CD4-positive, alpha-beta memory T cell (primary cell): Measurements from ENCODE around the gene FAM171A2. TPM values are rescaled to one million over a fixed set of nuclear protein-coding genes. Genes with fewer than 3 reads are reported as not detected.
"Not testable (repeated sequence)": the region's sequence is repeated elsewhere in the genome, so short reads cannot be mapped to it uniquely, and the experiment has no call there.

Experiments used
- CTCF ChIA-PET: fragments of 350-600 bp; sonication (Branson Sonifier 250); formaldehyde crosslinking; loops from one replicate; lab custom pipeline; 2021; ENCODE audit warnings: inconsistent platforms; ENCODE audit not compliant: partially characterized antibody; lab: Charles Lee
- POLR2A ChIA-PET: fragments of 350-600 bp; sonication (Branson Sonifier 250); formaldehyde crosslinking; loops from one replicate; lab custom pipeline; 2021; ENCODE audit not compliant: partially characterized antibody; lab: Charles Lee
- DNase-seq, 5 donors: peaks; one replicate each; pipeline versions ENCODE4 v3.0.0 to v3.0.0-alpha.2; 2020 to 2022; ENCODE audit warnings: mixed read lengths in 1 of 5
- H3K27ac ChIP-seq: one replicate; pipeline ENCODE4 v1.7.0; 2013; ENCODE audit warnings: low read depth, low read length
- H3K27me3 ChIP-seq: 2 replicates; pipeline ENCODE4 v1.7.0; 2013; ENCODE audit warnings: mild to moderate bottlenecking, low read length, moderate library complexity; ENCODE audit not compliant: insufficient read depth
- H3K36me3 ChIP-seq: 2 replicates; pipeline ENCODE4 v1.7.0; 2013; ENCODE audit warnings: mild to moderate bottlenecking, low read length, moderate library complexity; ENCODE audit not compliant: insufficient read depth
- H3K4me1 ChIP-seq: 2 replicates; pipeline ENCODE4 v1.7.0; 2013; ENCODE audit warnings: mild to moderate bottlenecking, low read length, moderate library complexity; ENCODE audit not compliant: insufficient read depth
- H3K4me3 ChIP-seq, 2 donors: one replicate each; pipeline ENCODE4 v1.7.0; 2013; ENCODE audit warnings: low read length in 2 of 2, mild to moderate bottlenecking in 1 of 2
- H3K9me3 ChIP-seq, 2 donors: one replicate each; pipeline ENCODE4 v1.7.0; 2013; ENCODE audit warnings: low read length in 2 of 2, control low read depth in 1 of 2; ENCODE audit not compliant: control insufficient read depth in 1 of 2
- H3K27ac Mint-ChIP-seq, 7 donors: one replicate each; pipeline ENCODE4 v1.8.0; 2020 to 2021; ENCODE audit warnings: mixed read lengths in 7 of 7, mild to moderate bottlenecking in 6 of 7, inconsistent platforms in 3 of 7, moderate library complexity in 3 of 7
- H3K27me3 Mint-ChIP-seq, 2 donors: one replicate each; pipeline ENCODE4 v1.8.0; 2020 to 2021; ENCODE audit warnings: mixed read lengths in 2 of 2
- H3K36me3 Mint-ChIP-seq, 2 donors: one replicate each; pipeline ENCODE4 v1.8.0; 2020 to 2021; ENCODE audit warnings: mixed read lengths in 2 of 2, inconsistent platforms in 1 of 2, mild to moderate bottlenecking in 1 of 2
- H3K4me1 Mint-ChIP-seq, 4 donors: one replicate each; pipeline ENCODE4 v1.8.0; 2020 to 2021; ENCODE audit warnings: mixed read lengths in 4 of 4, mild to moderate bottlenecking in 1 of 4
- H3K4me3 Mint-ChIP-seq, 8 donors: one replicate each; pipeline ENCODE4 v1.8.0; 2020 to 2021; ENCODE audit warnings: mixed read lengths in 8 of 8, mild to moderate bottlenecking in 7 of 8, moderate library complexity in 6 of 8, inconsistent platforms in 3 of 8
- H3K9me3 Mint-ChIP-seq, 8 donors: one replicate each; pipeline ENCODE4 v1.8.0; 2020 to 2021; ENCODE audit warnings: mixed read lengths in 8 of 8, mild to moderate bottlenecking in 5 of 8, inconsistent platforms in 3 of 8, moderate library complexity in 1 of 8
- intact Hi-C: fragments of 100-400 bp; cut with micrococcal nuclease; formaldehyde crosslinking; loops from one replicate; pipeline ENCODE4 v1.15.1; 2023
- polyA plus RNA-seq, 2 donors: library from polyadenylated mRNA; unstranded; fragments of 300-500 nt; fragmentation: Illumina TruSeq; gene quantifications; one replicate each; pipeline ENCODE4 v1.2.3, GENCODE V29; 2021
- total RNA-seq, 2 experiments: library from RNA; stranded (reverse); gene quantifications; one replicate each; pipeline ENCODE4 v1.2.3, GENCODE V29; 2021

The FAM171A2 gene
- total and polyA plus RNA-seq, 4 experiments from 2014 or later: 0.13 to 0.72 (median 0.52) TPM; not detected in 1

DNA sequence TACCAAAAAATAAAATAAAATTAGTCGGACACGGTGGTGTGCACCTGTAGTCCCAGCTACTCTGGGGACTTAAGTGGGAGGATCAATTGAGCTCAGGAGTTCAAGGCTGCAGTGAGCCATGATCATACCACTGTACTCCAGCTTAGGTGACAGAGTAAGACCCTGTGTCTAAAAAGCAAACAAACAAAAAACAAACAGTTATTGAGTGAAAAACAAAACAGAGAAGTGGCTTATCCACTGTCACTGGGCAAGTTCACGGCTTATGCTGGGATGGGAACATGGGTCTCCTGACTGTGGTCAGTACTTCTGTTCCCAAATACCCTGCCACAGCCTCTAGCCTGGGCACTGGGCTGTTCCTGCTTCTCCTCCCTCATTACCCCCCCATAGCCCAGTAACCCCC is 28.1 kb downstream of the FAM171A2 start:
- CTCF ChIA-PET: interaction anchor here (1.0 to 7.4 kb wide), 2 partner anchors 10 to 126 kb away, joined by 4 to 32 read pairs; partner anchors contain the start of gene GRN
- H3K9me3 Mint-ChIP-seq: no peaks in the 10 kb centered on the region
- H3K4me3 Mint-ChIP-seq: no peak overlapping the region
- peaks cover 5 to 11% (median 6%) of the 10 kb centered on the region in 4 donors for H3K4me1 Mint-ChIP-seq
- POLR2A ChIA-PET: no interaction called here
- no peaks in the 10 kb centered on the region for H3K27me3 ChIP-seq
- no peak overlapping the region for H3K27ac Mint-ChIP-seq
- no peaks in the 10 kb centered on the region for H3K36me3 ChIP-seq
- H3K27ac ChIP-seq: no peak overlapping the region
- intact Hi-C loops: no loop called here
- H3K27me3 Mint-ChIP-seq: peaks cover 3 to 9% of the 10 kb centered on the region in 2 donors
- H3K4me1 ChIP-seq: no peaks in the 10 kb centered on the region
- no peaks in the 10 kb centered on the region for H3K36me3 Mint-ChIP-seq
- no peaks in the 10 kb centered on the region for H3K9me3 ChIP-seq
- no peak for DNase-seq
- no peak overlapping the region for H3K4me3 ChIP-seq

DNA sequence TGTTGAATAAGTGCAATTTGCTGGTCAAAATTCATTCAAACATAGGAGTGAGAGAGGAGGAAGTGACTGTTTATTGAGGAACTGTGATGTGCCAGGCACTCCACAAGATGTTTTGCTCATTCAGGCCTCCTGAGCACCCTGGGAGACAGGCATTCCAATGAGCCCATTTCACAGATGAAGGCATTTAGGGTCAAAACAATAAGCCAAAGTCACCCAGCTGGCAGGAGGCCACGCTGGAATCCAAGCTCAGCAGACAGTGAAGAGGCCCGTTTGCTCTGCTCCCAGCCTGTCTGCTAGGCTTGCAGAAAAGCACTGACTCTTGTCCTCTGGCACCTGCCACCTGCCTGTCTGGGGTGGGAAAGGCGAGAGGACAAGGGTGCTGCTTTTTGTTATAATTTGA is 28.9 kb downstream of the FAM171A2 start:
- no peak for DNase-seq
- Mint-ChIP-seq H3K4me3 (no peak overlapping the region), H3K9me3 (no peaks in the 10 kb centered on the region), H3K4me1 (peaks cover 5 to 11% (median 6%) of the 10 kb centered on the region in 4 donors), H3K27ac (no peak overlapping the region), H3K27me3 (peaks cover 3 to 5% of the 10 kb centered on the region in 2 donors), H3K36me3 (no peaks in the 10 kb centered on the region)
- intact Hi-C loops: no loop called here
- H3K27me3 ChIP-seq: no peaks in the 10 kb centered on the region
- ChIA-PET POLR2A (interaction anchor here (1.5 kb wide), 1 partner anchor 125 kb away, joined by 4 read pairs; no protein-coding TSS in a partner anchor), CTCF (interaction anchor here (0.8 to 7.4 kb wide), 4 partner anchors 10 to 146 kb away, joined by 3 to 32 read pairs (median 4); partner anchors contain the start of gene GRN)
- H3K4me3 ChIP-seq: no peak overlapping the region
- no peaks in the 10 kb centered on the region for H3K9me3 ChIP-seq
- H3K27ac ChIP-seq: no peak overlapping the region
- H3K4me1 ChIP-seq: no peaks in the 10 kb centered on the region
- no peaks in the 10 kb centered on the region for H3K36me3 ChIP-seq

DNA sequence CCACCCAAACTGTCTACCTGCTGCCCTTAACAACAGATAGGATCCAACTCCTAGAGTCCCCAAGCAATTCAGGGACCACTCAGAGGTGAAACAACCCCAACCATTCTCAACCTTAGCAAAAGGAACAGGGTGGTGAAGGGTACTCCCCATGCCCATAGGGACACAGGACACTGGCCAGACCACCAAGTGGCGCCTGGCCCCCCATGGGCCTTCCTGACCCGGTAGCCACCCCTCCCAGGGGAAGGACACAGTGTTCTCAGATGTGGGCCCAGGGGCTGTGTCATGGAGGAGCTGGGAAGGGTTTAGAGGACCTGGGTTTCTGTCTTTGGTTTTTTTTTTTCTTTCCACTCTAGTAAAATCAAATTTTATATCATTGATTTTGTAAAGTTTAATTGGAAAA is 29.3 kb downstream of the FAM171A2 start:
- no peaks in the 10 kb centered on the region for H3K36me3 ChIP-seq
- H3K36me3 Mint-ChIP-seq: no peaks in the 10 kb centered on the region
- H3K9me3 Mint-ChIP-seq: no peaks in the 10 kb centered on the region
- H3K27ac Mint-ChIP-seq: no peak overlapping the region
- peaks cover 5 to 11% (median 6%) of the 10 kb centered on the region in 4 donors for H3K4me1 Mint-ChIP-seq
- H3K27me3 ChIP-seq: no peaks in the 10 kb centered on the region
- POLR2A ChIA-PET: interaction anchor here (0.8 to 1.5 kb wide), 2 partner anchors 9 to 124 kb away, joined by 3 to 4 read pairs; no protein-coding TSS in a partner anchor
- no peak overlapping the region for H3K4me3 Mint-ChIP-seq
- H3K4me3 ChIP-seq: no peak overlapping the region
- no peak for DNase-seq
- H3K27ac ChIP-seq: no peak overlapping the region
- CTCF ChIA-PET: interaction anchor here (0.8 to 7.4 kb wide), 3 partner anchors 11 to 146 kb away, joined by 3 to 32 read pairs (median 3); partner anchors contain the start of gene GRN
- H3K9me3 ChIP-seq: no peaks in the 10 kb centered on the region
- no peaks in the 10 kb centered on the region for H3K4me1 ChIP-seq
- H3K27me3 Mint-ChIP-seq: peaks cover 3 to 5% of the 10 kb centered on the region in 2 donors
- intact Hi-C loops: no loop called here

DNA sequence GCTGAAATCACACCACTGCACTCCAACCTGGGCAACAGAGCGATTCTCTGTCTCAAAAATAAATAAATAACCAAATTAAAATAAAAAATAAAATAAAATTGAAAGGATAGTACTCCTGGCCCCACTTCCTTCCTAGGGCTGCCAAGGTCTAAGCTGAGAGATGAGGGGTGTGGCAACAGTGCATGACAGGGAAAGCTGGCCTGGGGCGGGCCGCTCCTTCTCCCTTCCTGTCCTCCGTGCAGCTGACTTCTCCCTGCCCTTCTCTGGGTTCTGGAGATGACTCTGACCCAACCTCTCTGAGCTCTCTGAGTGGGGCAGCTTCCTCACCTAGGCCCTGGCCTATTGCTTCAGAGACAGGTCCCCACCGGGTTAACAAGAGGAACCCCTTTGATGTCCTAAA is 30.3 kb downstream of the FAM171A2 start:
- CTCF ChIA-PET: interaction anchor here (0.6 to 7.4 kb wide), 6 partner anchors 12 to 129 kb away, joined by 3 to 107 read pairs (median 4); partner anchors contain the start of gene GRN
- Histone ChIP-seq H3K4me3 (no peak overlapping the region), H3K4me1 (no peaks in the 10 kb centered on the region), H3K27me3 (no peaks in the 10 kb centered on the region), H3K36me3 (no peaks in the 10 kb centered on the region), H3K27ac (no peak overlapping the region), H3K9me3 (no peaks in the 10 kb centered on the region)
- POLR2A ChIA-PET: interaction anchor here (0.8 to 1.5 kb wide), 2 partner anchors 8 to 123 kb away, joined by 3 to 4 read pairs; no protein-coding TSS in a partner anchor
- Mint-ChIP-seq H3K4me3 (no peak overlapping the region), H3K4me1 (peaks cover 5 to 7% (median 6%) of the 10 kb centered on the region in 4 donors), H3K27ac (no peak overlapping the region), H3K9me3 (no peaks in the 10 kb centered on the region), H3K27me3 (peaks cover 3 to 5% of the 10 kb centered on the region in 2 donors), H3K36me3 (no peaks in the 10 kb centered on the region)
- no peak for DNase-seq
- intact Hi-C loops: no loop called here

DNA sequence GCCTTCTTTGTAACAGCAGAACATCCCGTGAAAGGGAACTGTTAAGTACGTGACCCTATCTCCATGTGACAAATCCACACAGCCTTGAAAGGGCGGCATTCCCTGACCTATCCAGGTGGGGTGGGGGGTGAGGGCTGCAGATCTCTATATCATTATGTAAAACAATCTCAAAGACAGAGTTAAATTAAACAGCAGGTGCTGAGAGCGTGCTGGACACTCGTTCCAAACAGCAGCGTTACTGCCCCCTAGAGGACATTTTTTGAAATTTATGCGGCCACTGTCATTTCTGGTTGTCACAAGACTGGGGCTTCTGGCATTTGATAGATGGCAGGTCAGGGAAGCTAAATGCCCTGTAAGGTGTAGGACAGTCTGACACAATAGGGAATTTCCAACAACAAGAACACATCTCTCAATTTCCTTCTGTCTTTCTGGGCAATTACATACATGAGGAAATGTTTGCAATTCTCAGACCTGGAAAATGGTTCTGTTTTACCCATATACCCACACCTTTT is 32.3 kb downstream of the FAM171A2 start:
- Mint-ChIP-seq H3K9me3 (no peaks in the 10 kb centered on the region), H3K4me1 (peaks cover 10 to 23% (median 14%) of the 10 kb centered on the region in 4 donors), H3K27ac (peak overlapping the region in 3 of 7 donors; percentile 25 to 77 (median 70)), H3K36me3 (peaks cover 0 to 2% of the 10 kb centered on the region in 2 donors), H3K27me3 (no peaks in the 10 kb centered on the region), H3K4me3 (peak overlapping the region in 1 of 8 donors; percentile 39)
- H3K27me3 ChIP-seq: no peaks in the 10 kb centered on the region
- POLR2A ChIA-PET: interaction anchor here (0.7 to 2.0 kb wide), 10 partner anchors 16 to 208 kb away, joined by 3 to 17 read pairs (median 4); partner anchors contain the start of genes HDAC5, TMUB2 and UBTF
- peak; percentile 69 to 79 (median 74) for DNase-seq
- H3K27ac ChIP-seq: no peak overlapping the region
- H3K4me3 ChIP-seq: no peak overlapping the region
- intact Hi-C loops: loop anchor here (1.0 to 2.0 kb wide), 3 partner anchors 13 to 190 kb away; partner anchors contain the start of genes GRN and HROB
- H3K4me1 ChIP-seq: peaks cover 4% of the 10 kb centered on the region
- H3K9me3 ChIP-seq: no peaks in the 10 kb centered on the region
- CTCF ChIA-PET: interaction anchor here (0.7 to 7.4 kb wide), 30 partner anchors 10 to 387 kb away, joined by 3 to 107 read pairs (median 5); partner anchors contain the start of genes FAM171A2, GRN, HDAC5 and HROB
- no peaks in the 10 kb centered on the region for H3K36me3 ChIP-seq

DNA sequence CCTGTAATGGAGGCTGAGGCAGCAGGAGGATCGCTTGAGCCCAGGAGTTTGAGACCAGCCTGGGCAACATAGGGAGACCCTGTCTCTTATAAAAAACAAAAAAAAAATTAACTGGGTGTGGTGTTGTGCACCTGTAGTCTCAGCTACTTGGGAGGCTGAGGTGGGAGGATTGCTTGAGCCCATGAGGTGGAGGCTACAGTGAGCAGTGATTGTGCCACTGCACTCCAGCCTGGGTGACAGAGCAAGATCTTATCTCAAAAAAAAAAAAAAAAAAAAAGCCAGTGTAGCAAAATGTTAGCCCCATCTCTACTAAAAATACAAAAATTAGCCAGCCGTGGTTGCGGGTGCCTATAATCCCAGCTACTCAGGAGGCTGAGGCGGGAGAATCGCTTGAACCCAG is 33.4 kb downstream of the FAM171A2 start:
- intact Hi-C loops: loop anchor here (2.0 kb wide), 1 partner anchor 15 kb away; the partner anchor contains the start of gene GRN
- POLR2A ChIA-PET: interaction anchor here (0.7 to 2.4 kb wide), 12 partner anchors 15 to 207 kb away, joined by 3 to 17 read pairs (median 4); partner anchors contain the start of genes HDAC5, TMUB2 and UBTF

DNA sequence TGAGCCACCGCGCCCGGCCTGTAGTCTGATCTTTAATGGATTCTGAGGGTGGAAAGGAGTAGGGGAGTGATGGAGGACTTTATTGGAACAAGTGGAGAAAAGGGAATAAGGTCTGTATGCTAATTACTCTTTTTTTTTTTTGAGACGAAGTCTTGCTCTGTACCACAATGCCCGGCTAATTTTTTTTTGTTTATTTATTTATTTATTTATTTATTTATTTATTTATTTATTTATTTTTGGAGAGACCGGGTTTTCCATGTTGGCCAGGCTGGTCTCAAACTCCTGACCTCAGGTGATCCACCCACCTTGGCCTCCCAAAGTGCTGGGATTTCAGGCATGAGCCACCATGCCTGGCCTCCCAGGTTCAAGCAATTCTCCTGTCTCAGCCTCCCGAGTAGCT is 34.1 kb downstream of the FAM171A2 start:
- H3K27ac ChIP-seq, H3K27me3 ChIP-seq, H3K9me3 ChIP-seq, H3K4me3 ChIP-seq, H3K36me3 ChIP-seq, DNase-seq, H3K4me3 Mint-ChIP-seq, intact Hi-C loops, H3K9me3 Mint-ChIP-seq, H3K27me3 Mint-ChIP-seq, H3K4me1 ChIP-seq: not testable (repeated sequence)
- ChIA-PET POLR2A (interaction anchor here (2.4 kb wide), 1 partner anchor 109 kb away, joined by 8 read pairs; the partner anchor contains the start of gene UBTF), CTCF (interaction anchor here (1.1 to 7.4 kb wide), 10 partner anchors 8 to 125 kb away, joined by 3 to 107 read pairs (median 10); partner anchors contain the start of genes GRN and RUNDC3A)
- peaks cover 10 to 35% (median 17%) of the 10 kb centered on the region in 4 donors for H3K4me1 Mint-ChIP-seq
- H3K27ac Mint-ChIP-seq: peak overlapping the region in 1 of 7 donors; percentile 76
- H3K36me3 Mint-ChIP-seq: peaks cover 0 to 11% of the 10 kb centered on the region in 2 donors

More for the DNA sequence above, 33.4 kb downstream of the FAM171A2 start:
- H3K4me3 ChIP-seq, H3K27ac ChIP-seq, H3K27ac Mint-ChIP-seq, H3K9me3 ChIP-seq, H3K27me3 Mint-ChIP-seq, H3K36me3 ChIP-seq, H3K4me1 ChIP-seq, DNase-seq, H3K9me3 Mint-ChIP-seq, H3K4me3 Mint-ChIP-seq, H3K36me3 Mint-ChIP-seq, H3K27me3 ChIP-seq: not testable (repeated sequence)
- CTCF ChIA-PET: interaction anchor here (0.7 to 7.4 kb wide), 29 partner anchors 9 to 386 kb away, joined by 3 to 107 read pairs (median 5); partner anchors contain the start of genes FAM171A2, GRN, HDAC5 and HROB
- H3K4me1 Mint-ChIP-seq: peaks cover 10 to 32% (median 17%) of the 10 kb centered on the region in 4 donors
